Caki2 (cell line): ENCODE results near the gene RNGTT. TPM values are rescaled to one million over a fixed set of nuclear protein-coding genes. Genes with fewer than 3 reads are reported as not detected.
A peak's percentile ranks its signal among the peaks of the same experiment; 100 is the strongest.
"Not testable (repeated sequence)": the region's sequence is repeated elsewhere in the genome, so short reads cannot be mapped to it uniquely, and the experiment has no call there.

Experiments used
- DNase-seq: peaks from one replicate; pipeline ENCODE4 v3.0.0-alpha.2; 2015; ENCODE audit warnings: low read depth
- in situ Hi-C: cut with HindIII; loops from 2 replicates; pipeline ENCODE4 v1.10.0; 2016; ENCODE audit warnings: low sequenced_read_pairs, low pct_unique_long_range_greater_than_20kb, mixed read lengths
- total RNA-seq: library from RNA; depleted of rRNA; stranded (reverse); fragments of >200 nt; shearing (Covaris generic); gene quantifications from 2 replicates; pipeline ENCODE4 v1.2.3, GENCODE V29; 2014; ENCODE audit warnings: low replicate concordance

RNGTT gene
- total RNA-seq, 1 experiment from 2014 or later = 15.6 TPM

- in situ Hi-C loops = no loop called here
- DNase-seq = no peak
Observed at GRCh38 chr6:88840796-88841539, 122.5 kb downstream of the RNGTT start.

GRCh38 chr6:88840289-88840688, 123.1 kb downstream of the RNGTT start:
- in situ Hi-C loops = no loop called here

GRCh38 chr6:88839280-88839679, 124.1 kb downstream of the RNGTT start:
- in situ Hi-C loops = no loop called here
- DNase-seq = no peak

More at GRCh38 chr6:88840289-88840688, 123.1 kb downstream of the RNGTT start:
- DNase-seq = no peak

- in situ Hi-C loops = no loop called here
- DNase-seq = no peak
Observed at GRCh38 chr6:88835210-88835609, 128.2 kb downstream of the RNGTT start.

- in situ Hi-C loops, DNase-seq: not testable (repeated sequence)
Observed at GRCh38 chr6:88833071-88833470, 130.3 kb downstream of the RNGTT start.

- in situ Hi-C loops, DNase-seq: not testable (repeated sequence)
Observed at GRCh38 chr6:88827599-88827998, 135.8 kb downstream of the RNGTT start.

- in situ Hi-C loops = no loop called here
- DNase-seq = no peak
Observed at GRCh38 chr6:88825856-88826255, 137.6 kb downstream of the RNGTT start.

- DNase-seq = peak; percentile 57
- in situ Hi-C loops = no loop called here
Observed at GRCh38 chr6:88823998-88824397, 139.4 kb downstream of the RNGTT start.

- in situ Hi-C loops = no loop called here
- DNase-seq = peak; percentile 48
Observed at GRCh38 chr6:88815491-88815890, 147.9 kb downstream of the RNGTT start.

GRCh38 chr6:88814909-88815308, 148.5 kb downstream of the RNGTT start:
- peak; percentile 19 for DNase-seq
- in situ Hi-C loops = no loop called here

GRCh38 chr6:88813045-88813444, 150.4 kb downstream of the RNGTT start:
- peak; percentile 8 for DNase-seq
- in situ Hi-C loops = no loop called here

- DNase-seq = no peak
- in situ Hi-C loops = no loop called here
Observed at GRCh38 chr6:88810701-88811100, 152.7 kb downstream of the RNGTT start.

GRCh38 chr6:88810089-88810488, 153.3 kb downstream of the RNGTT start:
- in situ Hi-C loops = no loop called here
- no peak for DNase-seq

GRCh38 chr6:88808381-88808780, 155.0 kb downstream of the RNGTT start:
- in situ Hi-C loops = no loop called here
- no peak for DNase-seq

GRCh38 chr6:88807622-88808021, 155.8 kb downstream of the RNGTT start:
- no peak for DNase-seq
- in situ Hi-C loops = no loop called here

GRCh38 chr6:88806728-88807127, 156.7 kb downstream of the RNGTT start:
- in situ Hi-C loops = no loop called here
- DNase-seq = no peak

GRCh38 chr6:88804701-88805100, 158.7 kb downstream of the RNGTT start:
- no peak for DNase-seq
- in situ Hi-C loops = no loop called here

GRCh38 chr6:88785478-88785877, 177.9 kb downstream of the RNGTT start:
- DNase-seq = no peak
- in situ Hi-C loops = no loop called here

GRCh38 chr6:88780714-88781389, 182.6 kb downstream of the RNGTT start:
- in situ Hi-C loops = no loop called here

More at GRCh38 chr6:88780714-88781389, 182.6 kb downstream of the RNGTT start:
- peak; percentile 49 for DNase-seq
